Activated T-cell treated with anti-CD3 and anti-CD28 coated beads, Interleukin-2, amount 50 U/mL, for 24 hours (primary cell): Measurements from ENCODE around the gene ARHGAP21.
"Not testable (repeated sequence)": the region's sequence is repeated elsewhere in the genome, so short reads cannot be mapped to it uniquely, and the experiment has no call there.

Experiments used
- DNase-seq: peaks from one replicate; pipeline ENCODE4 v3.0.0-alpha.2; 2020
- H3K27ac Mint-ChIP-seq: 2 replicates; pipeline ENCODE4 v1.8.0; 2020; ENCODE audit warnings: mild to moderate bottlenecking, mixed read lengths
- H3K27me3 Mint-ChIP-seq: 2 replicates; pipeline ENCODE4 v1.8.0; 2020; ENCODE audit warnings: mixed read lengths
- H3K36me3 Mint-ChIP-seq: 2 replicates; pipeline ENCODE4 v1.8.0; 2020; ENCODE audit warnings: low read depth, mixed read lengths
- H3K4me1 Mint-ChIP-seq: 2 replicates; pipeline ENCODE4 v1.8.0; 2020; ENCODE audit warnings: low read depth, mixed read lengths
- H3K4me3 Mint-ChIP-seq: 2 replicates; pipeline ENCODE4 v1.8.0; 2020; ENCODE audit warnings: mild to moderate bottlenecking, moderate library complexity, mixed read lengths
- H3K9me3 Mint-ChIP-seq: 2 replicates; pipeline ENCODE4 v1.8.0; 2020; ENCODE audit warnings: mixed read lengths

The ARHGAP21 gene

DNA sequence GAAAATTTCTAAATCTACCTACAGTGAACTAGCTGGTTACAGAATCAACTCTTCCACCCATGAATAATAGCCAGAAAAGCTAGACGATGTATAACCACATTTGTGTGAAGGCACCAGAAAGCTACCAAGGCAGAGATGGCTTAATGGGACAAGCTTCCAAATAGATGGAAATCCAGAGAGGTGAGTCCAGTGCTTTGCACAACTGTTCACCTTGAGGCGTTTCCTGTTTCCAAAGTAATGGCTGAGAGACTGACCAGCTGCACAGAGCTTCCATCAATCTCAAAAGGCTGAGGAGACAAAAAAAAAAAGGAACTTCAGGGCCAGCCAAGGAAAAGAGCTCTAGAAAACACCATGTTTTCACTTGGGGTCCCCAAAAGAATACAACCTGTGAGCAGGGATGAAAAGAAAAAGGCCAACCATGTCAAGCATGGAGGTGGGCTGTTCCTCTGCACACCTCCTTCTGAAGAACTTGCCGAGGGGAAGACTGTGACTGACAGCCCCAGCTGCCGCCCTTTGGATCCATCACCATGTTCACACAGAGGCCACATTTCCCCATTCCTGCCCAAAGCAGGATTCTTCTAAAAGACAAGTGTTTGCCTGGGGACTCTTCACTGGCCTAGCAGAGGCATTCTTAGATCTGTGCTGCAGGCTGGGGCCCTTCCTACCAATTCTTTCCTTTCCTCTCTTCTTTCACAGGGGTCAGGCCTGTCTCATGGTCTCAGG, 72.9 kb downstream of the ARHGAP21 start:
- Mint-ChIP-seq H3K4me3 (no peak overlapping the region), H3K27me3 (no peaks in the 10 kb centered on the region), H3K27ac (no peak overlapping the region), H3K4me1 (peaks cover 9% of the 10 kb centered on the region), H3K36me3 (no peaks in the 10 kb centered on the region), H3K9me3 (no peaks in the 10 kb centered on the region)
- DNase-seq = no peak

DNA sequence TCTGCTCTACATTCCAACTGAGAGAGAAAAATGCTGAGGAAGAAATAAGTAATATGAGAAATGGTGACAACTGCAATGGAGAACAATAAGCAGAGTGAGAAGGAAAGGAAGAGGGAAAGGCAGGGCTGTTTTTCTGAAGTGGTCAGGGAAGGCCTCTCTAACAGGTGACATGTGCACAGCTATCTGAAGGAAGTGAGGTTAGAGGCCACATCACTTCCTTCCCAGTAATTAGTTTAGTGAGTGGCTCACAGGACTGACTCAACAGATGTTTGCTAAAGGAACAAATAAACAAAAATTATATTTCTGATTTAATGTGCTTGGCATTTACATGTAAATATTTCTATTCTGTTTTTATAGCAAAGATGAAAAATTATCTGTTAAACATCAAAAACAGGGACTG, 77.9 kb downstream of the ARHGAP21 start:
- peaks cover 2% of the 10 kb centered on the region for H3K4me1 Mint-ChIP-seq
- H3K27ac Mint-ChIP-seq = no peak overlapping the region
- DNase-seq = no peak
- H3K36me3 Mint-ChIP-seq = no peaks in the 10 kb centered on the region
- H3K4me3 Mint-ChIP-seq = no peak overlapping the region
- H3K27me3 Mint-ChIP-seq = no peaks in the 10 kb centered on the region
- no peaks in the 10 kb centered on the region for H3K9me3 Mint-ChIP-seq

DNA sequence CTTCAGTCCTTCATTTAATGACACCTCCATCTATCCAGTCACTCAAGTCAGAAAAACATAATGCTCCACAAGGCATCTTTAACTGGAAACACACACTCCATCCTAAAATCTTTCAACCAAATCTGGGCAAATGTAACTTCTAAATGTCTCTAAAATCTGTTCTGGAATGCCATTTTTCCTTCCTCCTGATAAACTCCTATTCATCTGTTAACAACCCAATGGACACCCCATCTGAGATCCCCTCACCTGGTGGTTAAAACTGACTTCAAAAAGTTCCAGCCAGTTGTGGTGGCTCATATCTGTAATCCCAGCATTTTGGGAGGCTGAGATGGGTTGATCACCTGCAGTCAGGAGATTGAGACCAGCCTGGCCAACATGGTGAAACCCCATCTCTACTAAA, 78.7 kb downstream of the ARHGAP21 start:
- no peaks in the 10 kb centered on the region for H3K9me3 Mint-ChIP-seq
- H3K27ac Mint-ChIP-seq = no peak overlapping the region
- H3K27me3 Mint-ChIP-seq = no peaks in the 10 kb centered on the region
- peaks cover 2% of the 10 kb centered on the region for H3K4me1 Mint-ChIP-seq
- no peak for DNase-seq
- H3K36me3 Mint-ChIP-seq = no peaks in the 10 kb centered on the region
- H3K4me3 Mint-ChIP-seq = no peak overlapping the region

DNA sequence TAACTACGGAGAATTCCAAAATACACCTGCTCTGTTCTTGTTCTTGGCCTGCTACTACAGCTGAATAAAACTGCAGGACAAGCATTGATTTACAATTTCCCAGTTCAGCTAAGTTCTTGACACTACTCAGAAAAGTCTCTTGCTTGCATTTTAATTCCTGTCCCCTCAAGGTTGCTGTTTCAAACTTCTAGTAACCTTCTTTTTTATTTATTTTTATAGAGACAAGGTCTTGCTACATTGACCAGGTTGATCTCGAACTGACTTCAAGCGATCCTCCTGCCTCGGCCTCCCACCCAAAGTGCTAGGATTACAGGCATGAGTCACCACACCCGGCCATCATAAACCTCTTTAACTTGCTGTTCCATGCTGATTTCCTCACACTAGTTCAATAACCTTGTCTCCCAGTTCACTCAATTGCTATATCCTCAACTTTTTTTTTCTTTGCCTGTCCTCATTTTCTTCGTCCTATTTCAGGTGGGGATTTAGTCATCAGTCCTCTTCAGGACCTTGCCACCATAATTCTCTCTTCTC, 79.9 kb downstream of the ARHGAP21 start:
- no peaks in the 10 kb centered on the region for H3K27me3 Mint-ChIP-seq
- H3K4me1 Mint-ChIP-seq = peaks cover 2% of the 10 kb centered on the region
- no peak for DNase-seq
- H3K9me3 Mint-ChIP-seq = no peaks in the 10 kb centered on the region
- no peaks in the 10 kb centered on the region for H3K36me3 Mint-ChIP-seq
- H3K27ac Mint-ChIP-seq = no peak overlapping the region
- H3K4me3 Mint-ChIP-seq = no peak overlapping the region

DNA sequence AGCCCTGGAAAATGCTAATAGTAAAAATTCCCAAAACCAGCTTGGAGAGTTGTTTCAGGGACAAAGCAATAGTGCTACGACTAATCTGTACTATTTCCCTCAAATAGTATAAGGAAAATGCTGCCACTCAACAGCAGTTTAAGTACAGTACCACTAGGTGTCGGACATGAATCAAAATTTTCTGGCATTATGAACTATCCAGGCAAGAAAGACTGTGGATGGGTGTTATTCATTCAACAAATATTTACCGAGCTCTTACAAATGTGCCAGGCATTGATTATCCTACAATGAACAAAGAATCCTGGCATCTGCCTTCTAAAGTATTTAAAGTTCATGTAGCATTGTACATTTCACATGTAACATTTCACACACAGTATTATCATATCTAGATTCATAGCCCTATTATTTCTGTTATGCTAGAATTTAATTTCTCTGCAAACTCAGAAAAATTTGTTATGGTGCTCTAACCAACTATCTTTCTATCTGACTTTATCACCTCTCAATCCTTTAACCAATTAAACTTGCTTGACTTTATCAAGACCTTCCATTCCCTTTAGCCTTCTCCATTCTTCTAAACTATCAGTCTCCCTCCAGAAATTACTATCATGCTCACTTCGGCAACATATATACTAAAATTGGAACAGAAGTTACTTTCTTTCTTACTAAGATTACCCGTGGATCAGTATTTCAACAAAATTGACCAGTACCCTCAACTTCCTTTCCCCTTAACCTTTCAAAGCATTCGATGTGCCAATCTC, 80.6 kb downstream of the ARHGAP21 start:
- H3K27me3 Mint-ChIP-seq = no peaks in the 10 kb centered on the region
- no peaks in the 10 kb centered on the region for H3K9me3 Mint-ChIP-seq
- H3K27ac Mint-ChIP-seq = no peak overlapping the region
- H3K36me3 Mint-ChIP-seq = no peaks in the 10 kb centered on the region
- DNase-seq = no peak
- no peak overlapping the region for H3K4me3 Mint-ChIP-seq
- peaks cover 2% of the 10 kb centered on the region for H3K4me1 Mint-ChIP-seq

DNA sequence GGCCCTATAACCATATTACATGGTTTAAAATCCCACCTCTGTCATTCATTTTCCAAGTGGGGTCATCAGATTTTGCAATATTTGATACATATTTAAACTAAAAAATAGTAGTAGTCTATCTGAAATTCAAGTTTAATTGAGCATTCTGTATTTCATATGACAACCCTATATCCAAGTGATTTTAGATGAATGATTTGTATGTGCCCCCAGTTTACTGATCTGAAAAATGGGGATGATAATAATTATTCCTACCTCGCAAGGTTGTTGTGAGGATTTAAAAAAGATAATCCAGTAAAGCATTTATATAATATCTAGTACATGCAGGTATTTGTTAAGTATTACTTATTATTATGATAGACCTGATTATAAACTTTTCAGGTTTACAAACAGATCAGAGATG, 84.6 kb downstream of the ARHGAP21 start:
- Mint-ChIP-seq H3K36me3 (no peaks in the 10 kb centered on the region), H3K27me3 (no peaks in the 10 kb centered on the region), H3K4me1 (peaks cover 2% of the 10 kb centered on the region), H3K27ac (no peak overlapping the region), H3K4me3 (no peak overlapping the region), H3K9me3 (no peaks in the 10 kb centered on the region)
- no peak for DNase-seq

DNA sequence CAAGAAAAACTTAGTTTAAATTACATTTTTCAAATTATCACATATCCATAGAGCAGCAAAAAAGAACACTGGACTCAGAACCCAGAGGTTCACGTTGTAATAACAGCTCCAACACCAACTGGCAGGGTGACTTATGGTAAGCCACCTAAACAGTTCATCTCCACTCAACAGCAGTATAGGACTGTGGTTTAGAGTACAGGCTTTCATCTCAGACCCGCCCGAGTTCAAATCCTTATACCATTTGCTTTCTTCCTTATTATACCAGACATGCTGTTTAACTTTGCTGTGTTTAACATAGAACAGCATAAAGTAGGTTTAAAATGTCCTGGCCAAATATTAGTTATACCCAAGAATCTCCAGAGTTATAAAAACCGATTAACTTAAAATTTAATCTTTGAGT, 97.9 kb downstream of the ARHGAP21 start:
- Mint-ChIP-seq H3K4me1 (peaks cover 34% of the 10 kb centered on the region), H3K4me3 (no peak overlapping the region), H3K27ac (no peak overlapping the region), H3K9me3 (no peaks in the 10 kb centered on the region), H3K36me3 (peaks cover 4% of the 10 kb centered on the region), H3K27me3 (no peaks in the 10 kb centered on the region)
- no peak for DNase-seq

DNA sequence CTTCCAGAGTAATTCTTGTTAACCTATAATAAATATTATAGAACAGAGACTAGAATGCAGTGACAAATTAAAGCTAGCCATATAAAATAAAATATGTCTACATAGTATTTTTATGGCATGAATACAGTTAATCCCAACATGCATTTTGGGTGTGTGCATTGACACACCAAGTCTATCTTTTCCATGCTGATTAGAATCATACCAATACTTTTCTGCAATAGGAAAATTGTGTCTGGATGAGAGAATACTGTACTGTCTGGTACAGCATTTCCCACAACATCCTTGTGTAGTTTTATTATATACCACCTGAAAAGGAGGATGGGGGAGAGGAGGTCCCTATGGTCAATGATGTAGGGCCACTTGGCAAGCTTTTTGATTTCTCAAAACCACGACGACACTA, 100.3 kb downstream of the ARHGAP21 start:
- Mint-ChIP-seq H3K4me3 (peak overlapping the region; percentile 30), H3K9me3 (no peaks in the 10 kb centered on the region), H3K27ac (no peak overlapping the region), H3K4me1 (peaks cover 50% of the 10 kb centered on the region), H3K36me3 (peaks cover 8% of the 10 kb centered on the region), H3K27me3 (no peaks in the 10 kb centered on the region)
- DNase-seq = no peak

DNA sequence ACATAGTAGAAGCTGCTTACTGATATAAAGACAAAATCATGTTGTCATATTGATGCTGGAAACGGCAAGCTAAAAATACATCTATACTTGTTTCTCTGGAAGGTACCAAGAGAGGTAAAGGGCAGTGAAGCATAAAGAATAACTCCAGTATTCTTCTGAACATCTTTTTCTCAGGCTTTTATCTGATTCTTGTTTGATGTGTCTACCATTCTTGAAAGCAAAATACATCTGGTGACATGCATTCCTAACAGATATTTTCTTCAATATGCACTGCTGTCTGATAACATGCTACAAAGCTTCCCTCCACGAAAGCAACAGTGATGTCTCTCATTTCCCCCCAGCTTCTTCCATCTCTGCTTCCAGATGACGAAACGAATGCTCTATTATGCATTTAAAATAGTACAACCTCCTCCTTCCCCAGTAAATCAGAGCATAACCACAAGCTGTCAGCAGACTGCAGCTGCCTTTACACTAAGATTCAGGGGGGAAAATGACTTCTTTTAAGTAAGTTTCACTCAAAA, 100.8 kb downstream of the ARHGAP21 start:
- no peak for DNase-seq
- peaks cover 8% of the 10 kb centered on the region for H3K36me3 Mint-ChIP-seq
- peak overlapping the region; percentile 30 for H3K4me3 Mint-ChIP-seq
- peak overlapping the region; percentile 55 for H3K27ac Mint-ChIP-seq
- H3K9me3 Mint-ChIP-seq = no peaks in the 10 kb centered on the region
- H3K4me1 Mint-ChIP-seq = peaks cover 55% of the 10 kb centered on the region
- no peaks in the 10 kb centered on the region for H3K27me3 Mint-ChIP-seq

DNA sequence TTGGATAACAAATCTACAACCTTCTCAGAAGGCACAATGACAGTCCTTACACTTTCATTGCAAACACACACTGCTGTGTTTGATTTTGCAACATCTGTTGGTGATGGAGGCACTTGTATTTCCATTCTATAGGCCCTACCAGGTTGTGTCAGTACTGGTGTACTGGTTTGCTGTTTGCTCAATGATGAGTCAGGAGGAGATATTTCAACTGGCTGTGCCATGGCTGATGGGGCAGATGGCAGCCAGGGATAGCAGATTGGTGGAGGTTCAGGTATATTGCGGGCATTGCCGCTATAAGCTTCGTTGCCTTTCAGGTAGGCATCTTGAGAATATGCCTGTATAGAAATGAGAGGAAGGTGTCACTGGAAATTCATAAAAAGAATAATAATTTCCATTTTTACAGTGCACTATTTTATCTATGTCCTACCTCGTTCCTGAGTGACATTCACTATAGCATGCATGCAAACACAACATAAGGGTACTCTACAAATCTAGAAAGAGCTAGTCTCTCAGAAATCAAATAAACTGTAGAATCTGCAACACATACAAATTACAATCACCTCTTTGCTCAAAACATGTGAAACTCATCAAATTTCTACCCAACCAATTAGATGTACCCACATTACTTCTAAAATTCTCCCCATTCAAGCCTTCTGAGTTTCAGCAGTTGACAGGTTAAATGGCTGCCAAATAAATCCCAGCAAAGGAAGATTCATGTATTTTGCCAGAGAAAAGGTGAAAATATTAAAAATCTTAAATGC, 102.5 kb downstream of the ARHGAP21 start:
- not testable (repeated sequence) for H3K36me3 Mint-ChIP-seq, H3K27ac Mint-ChIP-seq

DNA sequence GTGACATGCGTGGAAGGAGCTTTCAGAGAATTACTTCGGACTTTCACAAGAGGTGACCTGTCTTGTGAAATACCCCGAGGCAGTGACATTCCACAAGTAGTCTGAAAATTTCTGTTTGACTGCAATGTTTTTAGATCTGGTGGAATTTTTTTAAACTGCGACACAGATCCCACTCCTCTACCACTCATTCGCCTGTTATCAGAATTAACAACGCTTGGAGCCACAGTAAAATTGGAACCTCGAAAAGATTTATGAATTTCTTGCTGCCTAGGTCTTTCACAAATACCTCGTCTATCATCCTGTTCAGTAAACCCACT, 103.7 kb downstream of the ARHGAP21 start:
- H3K36me3 Mint-ChIP-seq, DNase-seq, H3K27me3 Mint-ChIP-seq, H3K9me3 Mint-ChIP-seq, H3K27ac Mint-ChIP-seq, H3K4me3 Mint-ChIP-seq: not testable (repeated sequence)
- peaks cover 56% of the 10 kb centered on the region for H3K4me1 Mint-ChIP-seq

More for the DNA sequence above, 102.5 kb downstream of the ARHGAP21 start:
- peaks cover 60% of the 10 kb centered on the region for H3K4me1 Mint-ChIP-seq
- DNase-seq, H3K27me3 Mint-ChIP-seq, H3K4me3 Mint-ChIP-seq, H3K9me3 Mint-ChIP-seq: not testable (repeated sequence)

DNA sequence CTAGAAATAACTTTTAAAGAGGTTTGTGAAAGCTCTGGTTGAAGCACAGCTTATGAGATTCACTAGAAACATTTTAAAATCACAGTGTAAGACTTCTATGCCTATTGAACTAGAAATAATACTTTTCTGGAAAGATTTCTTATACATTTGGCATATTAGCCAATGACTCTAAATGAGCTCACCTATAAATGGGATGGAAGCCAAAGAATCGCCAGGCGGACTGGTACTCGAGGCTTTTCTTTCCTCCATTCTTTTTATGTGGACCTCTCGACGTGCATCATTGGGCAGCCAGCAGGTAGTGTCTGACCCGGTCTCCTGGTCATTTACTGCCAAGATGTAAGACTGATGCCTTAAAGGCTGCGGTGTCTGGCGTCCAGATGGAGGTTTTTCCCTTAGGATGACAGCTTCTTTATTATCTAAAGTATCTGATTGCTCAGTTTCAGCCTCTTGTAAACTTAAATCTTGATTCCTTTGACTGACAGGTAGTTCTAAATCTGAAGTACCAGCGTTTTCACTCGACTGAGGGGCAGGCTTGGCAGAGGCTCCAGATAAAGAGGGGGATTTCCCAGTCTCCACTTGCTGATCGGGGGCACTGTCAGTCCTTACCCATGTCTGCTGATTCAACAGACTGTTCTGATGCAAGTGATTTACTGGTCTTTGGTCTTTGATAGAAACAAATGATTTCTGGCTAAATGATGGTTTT, 104.2 kb downstream of the ARHGAP21 start:
- not testable (repeated sequence) for H3K4me3 Mint-ChIP-seq, DNase-seq, H3K27me3 Mint-ChIP-seq, H3K9me3 Mint-ChIP-seq, H3K36me3 Mint-ChIP-seq
- H3K4me1 Mint-ChIP-seq = peaks cover 56% of the 10 kb centered on the region
- H3K27ac Mint-ChIP-seq = peak overlapping the region; percentile 22

DNA sequence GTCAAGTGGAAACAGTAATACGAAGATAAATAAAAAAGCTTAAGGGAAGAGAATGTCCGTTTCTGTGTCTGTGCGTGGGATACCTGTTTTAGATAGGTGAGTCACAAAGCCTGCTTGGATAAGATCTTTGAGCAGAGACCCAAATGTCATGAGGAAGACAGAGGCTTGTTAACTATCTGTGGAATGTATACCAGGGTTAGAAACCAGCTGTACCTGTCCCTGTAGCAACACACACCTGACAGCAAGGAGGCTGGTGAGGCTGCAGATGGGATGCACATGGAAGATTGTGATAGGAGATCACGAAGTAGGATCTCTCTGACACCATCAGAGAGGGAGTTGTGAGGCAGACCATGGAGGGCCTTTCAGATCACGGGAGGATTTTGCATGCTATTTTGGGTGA, 105.3 kb downstream of the ARHGAP21 start:
- Mint-ChIP-seq H3K27me3 (no peaks in the 10 kb centered on the region), H3K27ac (peak overlapping the region; percentile 15), H3K36me3 (peaks cover 8% of the 10 kb centered on the region), H3K4me1 (peaks cover 49% of the 10 kb centered on the region), H3K4me3 (peak overlapping the region; percentile 6), H3K9me3 (no peaks in the 10 kb centered on the region)
- no peak for DNase-seq

DNA sequence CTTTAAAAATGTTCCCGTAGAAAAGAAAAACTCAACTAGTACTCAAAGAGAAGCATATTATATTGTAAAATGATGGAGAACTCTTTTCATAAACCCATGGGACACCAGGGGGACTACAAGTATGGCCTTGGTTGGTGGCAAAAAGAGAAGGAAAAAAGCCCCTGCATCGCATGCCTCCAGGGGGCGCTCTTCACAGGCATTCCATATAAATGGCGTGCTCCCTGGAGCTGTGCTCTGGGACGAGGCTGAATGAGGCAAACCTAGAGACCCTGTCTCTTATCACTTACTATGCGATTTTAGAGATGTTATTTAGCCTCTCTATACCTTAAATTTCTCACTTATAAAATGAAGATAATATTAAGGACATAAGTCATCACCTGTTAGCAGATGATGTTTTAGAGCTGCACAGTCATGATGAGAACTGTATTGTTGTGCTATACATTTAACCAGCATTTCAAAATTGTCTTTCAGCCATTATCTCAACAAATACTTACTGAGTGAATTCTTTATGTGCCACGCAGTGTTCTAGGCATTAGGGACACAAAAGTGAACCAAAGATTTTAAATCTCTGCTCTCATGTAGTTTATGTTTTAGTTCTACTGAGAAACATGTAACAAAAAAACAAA, 105.8 kb downstream of the ARHGAP21 start:
- peak overlapping the region; percentile 15 for H3K27ac Mint-ChIP-seq
- H3K9me3 Mint-ChIP-seq = no peaks in the 10 kb centered on the region
- peak overlapping the region; percentile 6 for H3K4me3 Mint-ChIP-seq
- H3K27me3 Mint-ChIP-seq = no peaks in the 10 kb centered on the region
- DNase-seq = peak; percentile 53
- peaks cover 45% of the 10 kb centered on the region for H3K4me1 Mint-ChIP-seq
- H3K36me3 Mint-ChIP-seq = peaks cover 8% of the 10 kb centered on the region
